Gastrocnemius medialis (tissue), 4 donors: ENCODE data around the gene ETFDH. TPM values are rescaled to one million over a fixed set of nuclear protein-coding genes. Genes with fewer than 3 reads are reported as not detected.

ENCODE experiments used
- ATAC-seq, 2 donors: fragments of 150-250 bp; one replicate each; pipeline ENCODE4 v1.9.1; 2016
- DNase-seq, 2 donors: peaks; one replicate each; pipeline ENCODE4 v3.0.0-alpha.2; 2019
- H3K27ac ChIP-seq, 4 donors: fragments of 200-600 bp; sonication (generic); 1 replicate in 1 of 4; 2 replicates in 3 of 4; pipeline ENCODE4 v1.5.1; 2016 to 2018; ENCODE audit warnings: mild to moderate bottlenecking in 2 of 4, moderate library complexity in 1 of 4
- H3K27me3 ChIP-seq, 3 donors: fragments of 200-600 bp; sonication (generic) in 2 of 3; 1 replicate in 1 of 3; 2 replicates in 2 of 3; pipeline versions ENCODE4 v1.5.1 to v1.6.0; 2016 to 2019; ENCODE audit warnings: mild to moderate bottlenecking in 1 of 3, moderate library complexity in 1 of 3
- H3K36me3 ChIP-seq, 2 donors: fragments of 200-600 bp; sonication (generic) in 1 of 2; one replicate each; pipeline ENCODE4 v1.5.1; 2017 to 2018
- H3K4me1 ChIP-seq, 2 donors: fragments of 200-600 bp; sonication (generic) in 1 of 2; one replicate each; pipeline ENCODE4 v1.5.1; 2016 to 2017; ENCODE audit warnings: mild to moderate bottlenecking in 2 of 2
- H3K4me3 ChIP-seq, 4 donors: fragments of 200-600 bp; sonication (generic) in 3 of 4; 1 replicate in 1 of 4; 2 replicates in 3 of 4; pipeline ENCODE4 v1.5.1; 2016 to 2019; ENCODE audit warnings: mild to moderate bottlenecking in 2 of 4
- H3K9me3 ChIP-seq, 3 donors: fragments of 200-600 bp; sonication (generic) in 2 of 3; 1 replicate in 1 of 3; 2 replicates in 2 of 3; pipeline ENCODE4 v1.5.1; 2016 to 2019
- CTCF ChIP-seq, 5 experiments: fragments of 450-650 bp in 3 of 5; fragments of 200-600 bp in 2 of 5; sonication (generic) in 2 of 5; IDR thresholded peaks in 4 of 5; conservative IDR thresholded peaks in 1 of 5; 1 replicate in 4 of 5; 2 replicates in 1 of 5; pipeline ENCODE4 v1.5.1; 2016 to 2019; ENCODE audit warnings: antibody characterized with exemption in 5 of 5, mild to moderate bottlenecking in 3 of 5, moderate library complexity in 3 of 5
- POLR2A ChIP-seq, 2 donors: fragments of 450-650 bp; IDR thresholded peaks; one replicate each; pipeline ENCODE4 v1.6.1; 2017; ENCODE audit warnings: antibody characterized with exemption in 2 of 2, mild to moderate bottlenecking in 2 of 2, moderate library complexity in 2 of 2
- in situ Hi-C, 4 donors: fragments of 200-750 bp; cut with MboI; loops; one replicate each; pipeline versions ENCODE4 v1.15.0 to v1.8.0; 2017; ENCODE audit warnings: low sequenced_read_pairs in 4 of 4
- intact Hi-C: fragments of 100-400 bp; cut with DNase I; formaldehyde crosslinking; loops from one replicate; pipeline ENCODE4 v1.15.1; 2023; ENCODE audit warnings: low total_unique reads
- total RNA-seq, 4 donors: library from RNA; depleted of rRNA; stranded (reverse); fragments of >200 nt; gene quantifications; one replicate each; pipeline versions ENCODE4 v1.1.0 to v1.2.3, GENCODE V29; 2016

The ETFDH gene
- total RNA-seq, 4 donors from 2014 or later = 53.1 to 83.1 (median 62.0) TPM

- no peaks in the 10 kb centered on the region for H3K27me3 ChIP-seq
- H3K27ac ChIP-seq = peak within 1 kb of the TSS; percentile 90 to 96 (median 92)
- ATAC-seq (peak; percentile 92 to 95), DNase-seq (peak; percentile 68 to 81)
- TF ChIP-seq CTCF (IDR thresholded peaks at IDR 0.05 in 4 of 5, conservative IDR thresholded peaks at IDR 0.05 in 1 of 5) = no peak
- TF ChIP-seq POLR2A (IDR thresholded peaks at IDR 0.05) = peak; percentile 87
- peaks cover 17 to 30% of the 10 kb centered on the region in 2 donors for H3K4me1 ChIP-seq
- in situ Hi-C loops (loop anchor here in 3 of 4 donors (10.0 to 25.0 kb wide), 5 partner anchors 48 to 714 kb away; partner anchors contain the start of genes C4orf46 (in 1 of the 3), ETFDH (in 1 of the 3) and RAPGEF2 (in 1 of the 3)), intact Hi-C loops (loop anchor here (1.0 to 5.0 kb wide), 4 partner anchors 45 to 724 kb away; partner anchors contain the start of genes ETFDH and RAPGEF2)
- no peaks in the 10 kb centered on the region for H3K9me3 ChIP-seq
- H3K4me3 ChIP-seq = peak within 1 kb of the TSS; percentile 72 to 95 (median 94)
- peaks cover 0 to 30% of the 10 kb centered on the region in 2 donors for H3K36me3 ChIP-seq
Observed at GRCh38 chr4:158722917-158723793, 51.1 kb downstream of the ETFDH start, which contains the start of gene PPID. PPID (minus strand) TSS chr4:158723396; CDS start chr4:158723288, 108 bp downstream.

- DNase-seq = no peak
- H3K4me1 ChIP-seq = peaks cover 17 to 28% of the 10 kb centered on the region in 2 donors
- no peak overlapping the region for H3K4me3 ChIP-seq
- H3K27ac ChIP-seq = no peak overlapping the region
- ATAC-seq = no peak
- intact Hi-C loops = loop anchor here (5.0 kb wide), 2 partner anchors 378 to 723 kb away; partner anchors contain the start of gene RAPGEF2
- no peaks in the 10 kb centered on the region for H3K9me3 ChIP-seq
- in situ Hi-C loops = loop anchor here (10.0 to 25.0 kb wide), 5 partner anchors 50 to 713 kb away; partner anchors contain the start of genes C4orf46 (in 1 of the 4), ETFDH (in 1 of the 4) and RAPGEF2 (in 1 of the 4)
- H3K27me3 ChIP-seq = no peaks in the 10 kb centered on the region
- H3K36me3 ChIP-seq = peaks cover 0 to 15% of the 10 kb centered on the region in 2 donors
- TF ChIP-seq POLR2A (IDR thresholded peaks at IDR 0.05) = no peak
- no peak for TF ChIP-seq CTCF (IDR thresholded peaks at IDR 0.05 in 4 of 5, conservative IDR thresholded peaks at IDR 0.05 in 1 of 5)
Observed at GRCh38 chr4:158724637-158725036, 52.5 kb downstream of the ETFDH start.

GRCh38 chr4:158726633-158727032 lies 54.5 kb downstream of the ETFDH start:
- TF ChIP-seq POLR2A (IDR thresholded peaks at IDR 0.05) (no peak), CTCF (IDR thresholded peaks at IDR 0.05 in 4 of 5, conservative IDR thresholded peaks at IDR 0.05 in 1 of 5) (no peak)
- Histone ChIP-seq H3K27ac (no peak overlapping the region), H3K4me3 (no peak overlapping the region), H3K9me3 (no peaks in the 10 kb centered on the region), H3K36me3 (no peaks in the 10 kb centered on the region), H3K4me1 (peaks cover 8 to 15% of the 10 kb centered on the region in 2 donors), H3K27me3 (no peaks in the 10 kb centered on the region)
- ATAC-seq (no peak), DNase-seq (no peak)
- in situ Hi-C loops (loop anchor here in 3 of 4 donors (10.0 to 25.0 kb wide), 4 partner anchors 52 to 711 kb away; partner anchors contain the start of genes C4orf46 (in 1 of the 3), ETFDH (in 1 of the 3) and RAPGEF2 (in 1 of the 3)), intact Hi-C loops (no loop called here)

- H3K27me3 ChIP-seq = no peaks in the 10 kb centered on the region
- H3K27ac ChIP-seq = no peak overlapping the region
- in situ Hi-C loops = loop anchor here in 3 of 4 donors (10.0 to 25.0 kb wide), 4 partner anchors 53 to 709 kb away; partner anchors contain the start of genes C4orf46 (in 1 of the 3), ETFDH (in 1 of the 3) and RAPGEF2 (in 1 of the 3)
- ATAC-seq (no peak), DNase-seq (no peak)
- no peaks in the 10 kb centered on the region for H3K36me3 ChIP-seq
- intact Hi-C loops = loop anchor here (2.0 kb wide), 1 partner anchor 475 kb away; no protein-coding TSS in a partner anchor
- no peaks in the 10 kb centered on the region for H3K9me3 ChIP-seq
- TF ChIP-seq CTCF (IDR thresholded peaks at IDR 0.05 in 4 of 5, conservative IDR thresholded peaks at IDR 0.05 in 1 of 5) (no peak), POLR2A (IDR thresholded peaks at IDR 0.05) (no peak)
- no peak overlapping the region for H3K4me3 ChIP-seq
- H3K4me1 ChIP-seq = peaks cover 0 to 6% of the 10 kb centered on the region in 2 donors
Observed at GRCh38 chr4:158728236-158728635, 56.1 kb downstream of the ETFDH start.
